Activated T-helper 9 cell treated with anti-CD3 and anti-CD28 coated beads, Interleukin-2, amount 50 U/mL, for 16 hours (primary cell): ENCODE results near the gene NBPF6.
"Not testable (repeated sequence)": the region's sequence is repeated elsewhere in the genome, so short reads cannot be mapped to it uniquely, and the experiment has no call there.

Experiments
- DNase-seq: peaks from one replicate; pipeline ENCODE4 v3.0.0-alpha.2; 2020; ENCODE audit warnings: low read depth

NBPF6 gene

DNA sequence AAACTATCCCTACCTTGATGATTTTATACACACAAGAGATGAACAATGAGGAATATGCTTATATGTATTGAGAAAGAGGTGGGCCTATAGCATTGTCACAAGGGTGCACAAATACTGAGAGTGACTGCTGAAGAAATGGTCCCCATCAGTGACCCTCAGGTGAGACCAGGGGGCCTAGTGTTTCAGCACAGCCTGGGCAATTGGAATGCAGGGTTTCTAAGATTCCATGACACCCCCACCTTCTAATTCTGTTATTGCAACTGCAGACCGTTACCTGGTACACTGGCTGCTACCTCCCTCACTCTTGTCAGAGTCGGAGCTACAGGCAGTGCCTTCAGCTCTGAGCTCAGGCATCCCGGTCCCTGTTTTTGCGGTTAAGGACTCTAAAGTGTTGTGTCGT lies at the start of gene NBPF6:
TSS of gene NBPF6 (plus strand) at position 301 of the 400 bp plus-strand sequence. CDS start 259 bp downstream, outside the sequence.
- not testable (repeated sequence) for DNase-seq

- not testable (repeated sequence) for DNase-seq
Measured at GRCh38 chr1:108411098-108411833, 38.9 kb upstream of the NBPF6 start.

- not testable (repeated sequence) for DNase-seq
Measured at GRCh38 chr1:108420129-108420528, 30.0 kb upstream of the NBPF6 start.

GRCh38 chr1:108421061-108421916 lies 28.9 kb upstream of the NBPF6 start:
- not testable (repeated sequence) for DNase-seq

GRCh38 chr1:108426877-108427276 lies 23.3 kb upstream of the NBPF6 start:
- not testable (repeated sequence) for DNase-seq

- not testable (repeated sequence) for DNase-seq
Measured at GRCh38 chr1:108432002-108432401, 18.1 kb upstream of the NBPF6 start.

DNA sequence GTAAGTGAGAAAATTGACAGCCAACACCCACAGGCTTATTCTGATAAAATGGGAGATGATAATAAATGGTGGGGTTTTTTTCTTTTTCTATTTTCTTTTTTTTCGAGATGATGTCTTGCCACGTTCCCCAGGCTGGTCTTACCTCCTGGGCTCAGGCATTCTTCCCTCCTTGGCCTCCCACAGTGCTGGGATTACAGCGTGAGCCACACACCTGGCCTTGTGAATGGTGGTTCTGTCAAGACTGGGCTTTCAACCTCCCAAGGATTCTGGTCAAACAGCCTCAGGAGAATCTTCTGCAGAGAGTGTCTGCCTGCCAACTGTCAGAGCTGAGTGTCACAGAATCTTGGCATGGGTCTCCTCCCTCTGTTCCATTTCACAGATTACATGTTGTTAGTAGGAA lies 16.7 kb upstream of the NBPF6 start:
- DNase-seq = not testable (repeated sequence)

GRCh38 chr1:108438536-108438935 lies 11.6 kb upstream of the NBPF6 start:
- not testable (repeated sequence) for DNase-seq

DNA sequence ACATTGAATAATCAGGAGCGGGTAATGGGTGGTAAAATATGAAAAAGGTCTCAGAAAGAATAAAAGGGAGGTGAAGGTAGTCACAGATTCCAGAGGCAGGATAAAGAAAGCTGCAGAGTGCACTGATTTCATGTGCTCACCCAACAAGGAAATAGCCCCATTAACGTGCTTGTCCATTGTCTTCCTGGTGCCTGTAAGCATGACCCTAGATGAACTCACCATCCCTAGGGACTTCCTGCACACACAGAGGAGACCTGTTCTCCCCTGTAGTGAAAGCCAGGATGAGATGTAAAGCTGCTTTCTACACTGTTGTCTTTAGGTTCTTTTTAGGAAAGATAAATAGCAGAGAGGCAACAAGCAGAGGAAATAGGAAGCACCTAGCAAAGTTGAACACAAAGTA lies 4.4 kb downstream of the NBPF6 start:
- DNase-seq = not testable (repeated sequence)

DNA sequence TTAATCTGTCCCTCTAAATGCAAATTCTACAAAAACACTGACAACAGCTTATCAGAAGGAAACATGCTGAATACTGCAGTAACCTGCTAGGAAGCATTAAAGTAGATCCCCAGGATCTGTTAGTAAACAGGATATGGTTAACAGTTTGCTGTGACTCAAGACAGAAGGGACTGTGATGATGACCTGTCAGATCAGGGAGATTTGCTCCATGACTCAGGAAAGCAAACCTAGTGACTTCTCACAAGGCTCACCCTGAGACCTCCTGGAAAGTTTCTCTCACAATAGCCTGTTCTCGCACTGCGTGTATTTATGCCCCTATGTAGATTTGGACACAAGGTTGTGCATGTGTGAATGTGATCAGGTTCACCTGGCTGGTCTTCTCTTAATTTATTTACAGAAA lies 8.5 kb downstream of the NBPF6 start:
- not testable (repeated sequence) for DNase-seq

DNA sequence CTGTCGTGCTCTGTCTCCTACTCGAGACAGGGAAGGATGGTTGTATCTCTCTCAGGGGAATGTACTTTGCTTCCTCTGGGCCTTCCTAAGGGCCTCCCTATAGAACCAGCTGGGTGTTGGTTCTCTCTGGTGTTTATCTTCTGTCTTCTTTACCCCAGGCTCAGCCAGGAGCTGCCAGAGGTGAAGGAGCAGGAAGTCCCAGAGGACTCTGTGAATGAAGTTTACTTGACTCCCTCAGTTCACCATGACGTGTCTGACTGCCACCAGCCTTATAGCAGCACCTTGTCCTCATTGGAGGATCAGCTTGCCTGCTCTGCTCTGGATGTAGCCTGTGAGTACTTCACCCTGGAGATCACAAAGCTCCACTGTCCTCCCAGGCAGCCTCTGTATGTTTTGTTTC lies 11.6 kb downstream of the NBPF6 start:
- not testable (repeated sequence) for DNase-seq

DNA sequence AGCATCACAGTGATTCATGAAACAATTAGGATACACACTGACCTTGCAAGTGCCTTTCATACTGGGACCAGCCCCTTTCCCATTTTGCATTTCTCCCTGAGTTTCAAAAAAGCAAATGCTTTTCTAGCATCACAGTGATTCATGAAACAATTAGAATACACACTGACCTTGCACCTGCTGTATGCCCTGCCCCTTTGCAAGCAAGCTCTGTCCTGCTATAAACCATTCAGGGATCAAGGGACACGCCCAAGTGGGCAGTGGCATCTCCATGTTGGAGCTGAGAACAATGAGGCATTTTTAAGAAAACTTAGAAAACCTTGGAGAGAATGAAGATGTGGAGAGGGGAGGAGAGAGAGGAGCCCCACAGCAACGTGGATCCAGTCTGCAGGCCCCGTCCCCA lies 13.8 kb downstream of the NBPF6 start:
- not testable (repeated sequence) for DNase-seq

- not testable (repeated sequence) for DNase-seq
Measured at GRCh38 chr1:108466166-108466565, 16.0 kb downstream of the NBPF6 start.

GRCh38 chr1:108467155-108467554 lies 17.0 kb downstream of the NBPF6 start:
- DNase-seq = not testable (repeated sequence)

GRCh38 chr1:108470750-108471149 lies 20.6 kb downstream of the NBPF6 start:
- DNase-seq = not testable (repeated sequence)

GRCh38 chr1:108474516-108474915 lies 24.4 kb downstream of the NBPF6 start:
- DNase-seq = not testable (repeated sequence)

- no peak for DNase-seq
Measured at GRCh38 chr1:108478429-108479015, 28.4 kb downstream of the NBPF6 start.

- no peak for DNase-seq
Measured at GRCh38 chr1:108482708-108483107, 32.6 kb downstream of the NBPF6 start.

- DNase-seq = not testable (repeated sequence)
Measured at GRCh38 chr1:108485990-108486389, 35.8 kb downstream of the NBPF6 start.

GRCh38 chr1:108486707-108487106 lies 36.6 kb downstream of the NBPF6 start:
- not testable (repeated sequence) for DNase-seq

GRCh38 chr1:108495008-108495407 lies 44.9 kb downstream of the NBPF6 start:
- not testable (repeated sequence) for DNase-seq

GRCh38 chr1:108496856-108497255 lies 46.7 kb downstream of the NBPF6 start:
- DNase-seq = not testable (repeated sequence)
